ENCODE measurements around the gene RXRA.

GRCh38 chr9:134426436-134426835 is 100.2 kb downstream of the RXRA start:
- TF ChIP-seq CTCF (IDR thresholded peaks at IDR 0.05; ENCODE audit: low read length) (no peak), EZH2 (IDR thresholded peaks at IDR 0.05; ENCODE audit: borderline replicate concordance, low read length) (no peak)
